Fibroblast of the aortic adventitia (primary cell): ENCODE data around the gene CDX2. TPM values are rescaled to one million over a fixed set of nuclear protein-coding genes. Genes with fewer than 3 reads are reported as not detected.
"Not testable (repeated sequence)": the region's sequence is repeated elsewhere in the genome, so short reads cannot be mapped to it uniquely, and the experiment has no call there.

Source experiments
- DNase-seq: peaks from one replicate; pipeline ENCODE4 v3.0.0-alpha.2; 2010; ENCODE audit warnings: low read depth
- H3K4me3 ChIP-seq: 2 replicates; pipeline ENCODE4 v1.5.1; 2011; ENCODE audit warnings: low read depth, mild to moderate bottlenecking, control low read depth, low read length, moderate library complexity
- total RNA-seq: library from RNA; depleted of rRNA; stranded (reverse); fragments of >200 nt; gene quantifications from 2 replicates; pipeline ENCODE4 v1.2.3, GENCODE V29; 2012; ENCODE audit warnings: low replicate concordance
- TF ChIP-seq, protein P1 (sequence below): IDR thresholded peaks from 2 replicates; pipeline ENCODE4 v1.5.1; 2011; ENCODE audit warnings: mild to moderate bottlenecking, low read length, control low read depth, inconsistent platforms; ENCODE audit not compliant: insufficient read depth

CDX2 gene
- total RNA-seq, 1 donor: not detected

DNA sequence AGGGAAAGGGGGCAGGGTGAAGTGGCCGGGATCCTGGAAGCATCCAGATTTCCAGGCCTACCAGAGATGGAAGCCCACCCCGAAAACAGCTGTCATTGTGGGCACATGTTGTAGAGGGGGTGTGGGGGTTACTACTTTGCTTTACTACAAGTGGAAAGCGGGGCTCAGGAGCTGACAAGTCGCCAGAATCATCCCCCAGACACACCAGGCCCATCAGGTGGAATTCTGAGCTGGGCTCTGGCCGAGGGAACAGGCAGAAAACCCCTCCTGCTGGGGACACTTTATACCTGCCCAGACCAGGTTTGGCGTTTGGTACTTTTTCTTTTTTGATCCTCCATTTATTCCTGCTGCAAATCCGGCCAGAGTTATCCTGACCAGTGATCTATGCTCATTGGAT lies 3.8 kb downstream of the CDX2 start:
- TF ChIP-seq, protein P1, sequence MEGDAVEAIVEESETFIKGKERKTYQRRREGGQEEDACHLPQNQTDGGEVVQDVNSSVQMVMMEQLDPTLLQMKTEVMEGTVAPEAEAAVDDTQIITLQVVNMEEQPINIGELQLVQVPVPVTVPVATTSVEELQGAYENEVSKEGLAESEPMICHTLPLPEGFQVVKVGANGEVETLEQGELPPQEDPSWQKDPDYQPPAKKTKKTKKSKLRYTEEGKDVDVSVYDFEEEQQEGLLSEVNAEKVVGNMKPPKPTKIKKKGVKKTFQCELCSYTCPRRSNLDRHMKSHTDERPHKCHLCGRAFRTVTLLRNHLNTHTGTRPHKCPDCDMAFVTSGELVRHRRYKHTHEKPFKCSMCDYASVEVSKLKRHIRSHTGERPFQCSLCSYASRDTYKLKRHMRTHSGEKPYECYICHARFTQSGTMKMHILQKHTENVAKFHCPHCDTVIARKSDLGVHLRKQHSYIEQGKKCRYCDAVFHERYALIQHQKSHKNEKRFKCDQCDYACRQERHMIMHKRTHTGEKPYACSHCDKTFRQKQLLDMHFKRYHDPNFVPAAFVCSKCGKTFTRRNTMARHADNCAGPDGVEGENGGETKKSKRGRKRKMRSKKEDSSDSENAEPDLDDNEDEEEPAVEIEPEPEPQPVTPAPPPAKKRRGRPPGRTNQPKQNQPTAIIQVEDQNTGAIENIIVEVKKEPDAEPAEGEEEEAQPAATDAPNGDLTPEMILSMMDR: no peak
- H3K4me3 ChIP-seq: no peak overlapping the region
- no peak for DNase-seq

DNA sequence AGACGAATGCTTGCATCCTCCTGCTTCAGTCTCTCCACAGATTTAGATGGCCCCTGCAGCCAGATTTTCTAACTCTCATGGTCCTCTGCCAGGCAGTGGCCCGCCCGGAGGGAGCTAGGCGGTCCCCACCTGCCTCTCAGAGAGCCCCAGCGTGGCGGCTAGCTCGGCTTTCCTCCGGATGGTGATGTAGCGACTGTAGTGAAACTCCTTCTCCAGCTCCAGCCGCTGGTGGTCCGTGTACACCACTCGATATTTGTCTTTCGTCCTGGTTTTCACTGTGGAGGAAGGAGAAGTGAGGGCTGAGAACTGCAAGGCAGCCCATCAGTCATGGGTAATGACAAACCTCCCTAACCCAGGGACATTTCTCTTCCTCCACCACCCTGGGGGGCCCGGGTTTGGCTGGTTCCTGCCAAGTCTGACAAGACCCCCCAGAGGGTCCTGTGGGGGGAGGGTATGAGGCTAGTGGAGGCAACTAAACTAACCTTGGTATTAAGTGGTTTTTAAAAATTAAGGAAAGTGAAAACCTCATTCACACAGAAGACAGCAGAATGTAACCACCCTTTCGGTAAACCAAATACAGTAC lies 4.3 kb downstream of the CDX2 start:
- TF ChIP-seq, protein P1: no peak
- no peak for DNase-seq
- no peak overlapping the region for H3K4me3 ChIP-seq

DNA sequence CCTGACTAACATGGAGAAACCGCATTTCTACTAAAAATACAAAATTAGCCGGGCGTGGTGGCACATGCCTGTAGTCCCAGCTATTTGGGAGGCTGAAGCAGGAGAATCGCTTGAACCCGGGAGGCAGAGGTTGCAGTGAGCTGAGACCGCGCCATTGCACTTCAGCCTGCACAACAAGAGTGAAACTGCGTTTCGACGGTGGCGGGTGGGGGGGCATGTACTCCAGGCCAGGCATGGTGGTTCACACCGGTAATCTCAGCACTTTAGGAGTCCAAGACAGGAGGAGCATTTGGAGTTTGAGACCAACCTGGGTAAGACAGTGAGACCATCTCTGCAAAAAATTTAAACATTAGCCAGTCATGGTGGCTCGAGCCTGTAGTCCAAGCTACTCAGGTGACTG lies 4.9 kb downstream of the CDX2 start:
- H3K4me3 ChIP-seq, DNase-seq: not testable (repeated sequence)

DNA sequence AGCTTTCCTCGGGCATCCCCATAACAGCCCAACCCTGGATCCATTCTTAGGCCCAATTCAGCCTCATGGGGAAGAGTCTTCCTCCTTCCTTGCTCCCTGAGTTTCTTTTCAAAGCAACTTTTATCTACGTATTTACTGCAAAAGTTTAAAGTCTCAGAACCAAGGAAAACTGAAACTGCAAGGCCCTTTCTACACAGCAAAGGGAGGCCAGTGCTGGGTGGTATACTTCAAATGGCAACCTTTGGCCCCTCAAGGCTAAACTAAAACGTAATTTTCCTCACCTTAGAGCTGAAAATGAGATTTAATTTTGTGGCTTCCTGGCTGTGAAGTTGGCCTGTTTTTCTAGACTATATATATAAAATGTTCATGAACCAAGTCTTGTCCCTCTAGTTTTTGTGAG lies 5.6 kb downstream of the CDX2 start:
- no peak for DNase-seq
- no peak overlapping the region for H3K4me3 ChIP-seq
- TF ChIP-seq, protein P1: no peak

DNA sequence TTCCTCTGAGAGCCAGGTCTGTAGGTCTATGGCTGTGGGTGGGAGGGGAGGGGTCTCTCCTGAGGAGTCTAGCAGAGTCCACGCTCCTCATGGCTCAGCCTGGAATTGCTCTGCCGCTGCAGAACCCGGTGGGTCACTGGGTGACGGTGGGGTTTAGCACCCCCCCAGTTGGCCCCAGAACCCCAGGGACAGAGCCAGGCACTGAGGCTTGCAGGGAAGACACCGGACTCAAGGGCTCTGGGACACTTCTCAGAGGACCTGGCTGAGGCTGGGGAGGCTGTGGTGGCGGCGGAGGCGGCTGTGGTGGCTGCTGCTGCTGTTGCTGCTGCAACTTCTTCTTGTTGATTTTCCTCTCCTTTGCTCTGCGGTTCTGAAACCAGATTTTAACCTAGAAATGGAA lies 6.1 kb downstream of the CDX2 start:
- H3K4me3 ChIP-seq: no peak overlapping the region
- no peak for DNase-seq
- TF ChIP-seq, protein P1: no peak

DNA sequence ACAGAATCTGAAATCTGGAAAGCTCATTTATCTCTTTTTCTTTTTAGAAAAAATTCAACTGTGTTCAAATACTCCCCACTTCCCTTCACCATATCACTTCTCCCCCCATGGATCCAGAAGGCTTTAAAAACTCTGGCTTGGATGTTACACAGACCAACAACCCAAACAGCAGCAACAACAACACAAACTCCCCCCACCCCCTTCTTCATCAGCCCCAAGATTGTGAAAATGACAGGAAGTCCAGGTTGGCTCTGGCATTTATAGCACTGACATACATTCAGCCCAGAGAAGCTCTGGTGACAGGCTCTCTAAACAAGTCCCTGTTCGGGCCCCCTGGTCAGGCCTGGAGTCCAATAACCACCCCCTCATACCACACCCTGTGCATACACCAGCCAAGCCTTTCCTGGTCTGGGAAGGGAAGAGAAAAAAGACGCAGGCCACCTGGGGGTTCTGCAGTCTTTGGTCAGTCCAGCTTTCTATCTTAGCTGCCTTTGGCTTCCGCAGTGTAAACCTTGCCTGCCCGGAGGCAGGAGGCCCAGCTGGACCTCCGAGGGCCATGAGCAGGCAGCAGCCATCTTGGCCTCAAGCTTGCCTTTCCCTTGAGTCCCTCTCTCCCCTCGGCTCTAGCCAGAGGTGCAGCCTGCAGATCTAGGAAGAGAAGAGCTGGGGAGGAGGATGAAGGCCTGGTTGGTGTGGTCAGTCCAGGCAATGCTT lies 6.8 kb downstream of the CDX2 start:
- H3K4me3 ChIP-seq: no peak overlapping the region
- DNase-seq: no peak
- TF ChIP-seq, protein P1: no peak

DNA sequence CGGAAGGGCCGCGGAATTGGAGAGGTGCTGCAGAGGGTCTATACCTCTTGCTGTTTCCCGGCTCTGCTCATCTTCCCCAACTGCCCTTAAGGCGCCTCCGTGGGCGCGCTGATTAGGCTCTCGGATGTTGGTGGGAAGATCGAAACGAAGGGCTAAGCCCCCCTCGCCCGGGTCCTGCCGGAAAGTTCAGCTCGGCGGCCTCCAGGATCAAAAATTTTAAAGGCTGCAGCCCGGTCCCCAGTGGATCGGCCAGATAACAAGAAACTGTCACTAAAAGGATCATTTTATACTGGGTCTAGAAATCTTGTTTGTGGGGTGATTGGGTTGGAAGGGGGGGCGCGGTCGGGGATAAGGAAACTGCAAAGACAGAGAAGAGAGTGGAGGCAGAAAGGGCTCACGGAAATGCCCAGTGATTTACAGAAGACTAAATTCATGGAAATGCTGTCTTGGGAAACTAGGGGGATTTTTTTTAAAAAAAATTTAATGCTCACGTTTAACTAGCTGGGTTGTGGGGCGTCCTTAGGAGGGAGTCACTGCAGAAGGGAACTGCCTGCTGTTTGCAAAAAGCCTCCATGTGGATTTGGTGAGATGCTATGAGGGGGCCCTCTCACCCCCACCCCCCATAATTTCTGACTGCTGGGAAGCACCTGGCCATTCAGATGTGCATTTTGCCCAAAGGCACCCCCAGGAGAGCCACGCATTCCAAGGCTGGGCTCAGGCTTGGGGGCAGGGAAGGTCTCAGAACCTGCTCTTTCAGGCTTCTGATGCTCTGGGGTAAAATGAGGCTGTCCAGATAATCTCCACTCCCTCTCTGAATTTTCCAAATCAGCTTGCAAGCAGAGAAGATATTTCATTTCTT lies 7.7 kb downstream of the CDX2 start:
- DNase-seq: no peak
- TF ChIP-seq, protein P1: no peak
- no peak overlapping the region for H3K4me3 ChIP-seq
